Measurements from ENCODE around the gene MTMR3.

Gene MTMR3

GRCh38 chr22:30008401-30008800, 125.4 kb downstream of the MTMR3 start:
- Histone ChIP-seq H3K4me1 (ENCODE audit: insufficient read depth, low read length) (no peaks in the 10 kb centered on the region), H3K36me3 (ENCODE audit: insufficient read depth, low read length) (peaks cover 68% of the 10 kb centered on the region), H3K4me3 (ENCODE audit: low read depth in 1 of 2, low read length in 2 of 2) (no peak overlapping the region), H3K9ac (ENCODE audit: low read depth, low read length) (no peak overlapping the region), H4K20me1 (ENCODE audit: insufficient read depth, low read length) (no peaks in the 10 kb centered on the region), H3K4me2 (ENCODE audit: insufficient read depth, low read length) (no peak overlapping the region), H3K27me3 (ENCODE audit: insufficient read depth, low read length, poor library complexity) (no peaks in the 10 kb centered on the region), H3K79me2 (ENCODE audit: insufficient read depth, low read length) (no peaks in the 10 kb centered on the region), H3K27ac (ENCODE audit: low read length) (no peak overlapping the region), H2AFZ (ENCODE audit: low read depth, low read length) (no peak overlapping the region), H3K9me3 (ENCODE audit: insufficient read depth, low read length, severe bottlenecking) (no peaks in the 10 kb centered on the region)
- no peak for TF ChIP-seq EZH2 (IDR thresholded peaks at IDR 0.05; ENCODE audit: borderline replicate concordance, low read depth, low read length, severe bottlenecking)
- no peak for TF ChIP-seq CTCF (IDR thresholded peaks at IDR 0.05; ENCODE audit: borderline replicate concordance, extremely low read depth, low read length, poor library complexity, severe bottlenecking)
- no peak for DNase-seq
- ATAC-seq (ENCODE audit: insufficient read depth, low read depth), result peak; percentile 74

GRCh38 chr22:30009478-30009877, 126.5 kb downstream of the MTMR3 start:
- no peak overlapping the region for H3K9ac ChIP-seq (ENCODE audit: low read depth, low read length)
- H3K4me2 ChIP-seq (ENCODE audit: insufficient read depth, low read length), result no peak overlapping the region

DNA sequence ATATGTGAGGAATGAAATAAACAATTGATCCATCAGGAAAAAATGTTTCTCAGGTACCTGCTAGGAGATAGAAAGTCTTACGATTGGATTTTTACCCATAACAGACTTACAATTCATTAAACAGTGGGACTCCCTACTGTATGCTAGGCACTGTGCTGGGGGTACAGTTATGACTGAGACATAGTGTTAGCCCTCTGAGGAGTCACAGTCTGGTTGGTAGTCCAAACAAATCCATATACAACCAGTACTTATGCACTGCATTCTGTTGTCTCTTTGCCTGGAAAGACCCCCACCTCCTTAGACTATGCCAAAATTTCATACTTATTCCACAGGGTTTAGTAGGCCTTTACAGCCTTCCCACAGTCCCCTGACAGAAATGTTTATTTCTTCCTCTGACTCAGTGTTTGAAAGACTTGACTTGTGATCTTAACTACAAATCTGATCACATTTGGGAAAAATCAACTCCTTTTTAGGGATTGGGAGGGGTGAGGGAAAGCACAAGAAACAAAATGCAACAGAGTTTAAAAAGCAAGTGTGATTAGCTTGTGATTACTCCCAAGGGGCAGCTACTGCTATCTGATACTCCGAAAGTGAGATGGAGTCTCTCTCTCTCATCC, 127.9 kb downstream of the MTMR3 start:
- no peak for TF ChIP-seq EZH2 (IDR thresholded peaks at IDR 0.05; ENCODE audit: borderline replicate concordance, low read depth, low read length, severe bottlenecking)
- TF ChIP-seq CTCF (IDR thresholded peaks at IDR 0.05; ENCODE audit: borderline replicate concordance, extremely low read depth, low read length, poor library complexity, severe bottlenecking), result no peak
- Histone ChIP-seq H3K9me3 (ENCODE audit: insufficient read depth, low read length, severe bottlenecking) (no peaks in the 10 kb centered on the region), H3K4me1 (ENCODE audit: insufficient read depth, low read length) (no peaks in the 10 kb centered on the region), H4K20me1 (ENCODE audit: insufficient read depth, low read length) (no peaks in the 10 kb centered on the region), H2AFZ (ENCODE audit: low read depth, low read length) (no peak overlapping the region), H3K79me2 (ENCODE audit: insufficient read depth, low read length) (no peaks in the 10 kb centered on the region), H3K27ac (ENCODE audit: low read length) (no peak overlapping the region), H3K27me3 (ENCODE audit: insufficient read depth, low read length, poor library complexity) (no peaks in the 10 kb centered on the region), H3K9ac (ENCODE audit: low read depth, low read length) (no peak overlapping the region), H3K36me3 (ENCODE audit: insufficient read depth, low read length) (peaks cover 83% of the 10 kb centered on the region), H3K4me3 (ENCODE audit: low read depth in 1 of 2, low read length in 2 of 2) (no peak overlapping the region), H3K4me2 (ENCODE audit: insufficient read depth, low read length) (no peak overlapping the region)
- DNase-seq (no peak), ATAC-seq (ENCODE audit: insufficient read depth, low read depth) (no peak)

More at GRCh38 chr22:30009478-30009877, 126.5 kb downstream of the MTMR3 start:
- Histone ChIP-seq H3K4me1 (ENCODE audit: insufficient read depth, low read length) (no peaks in the 10 kb centered on the region), H2AFZ (ENCODE audit: low read depth, low read length) (no peak overlapping the region), H3K27ac (ENCODE audit: low read length) (no peak overlapping the region), H3K27me3 (ENCODE audit: insufficient read depth, low read length, poor library complexity) (no peaks in the 10 kb centered on the region), H3K79me2 (ENCODE audit: insufficient read depth, low read length) (no peaks in the 10 kb centered on the region), H3K36me3 (ENCODE audit: insufficient read depth, low read length) (peaks cover 72% of the 10 kb centered on the region), H3K9me3 (ENCODE audit: insufficient read depth, low read length, severe bottlenecking) (no peaks in the 10 kb centered on the region), H3K4me3 (ENCODE audit: low read depth in 1 of 2, low read length in 2 of 2) (no peak overlapping the region), H4K20me1 (ENCODE audit: insufficient read depth, low read length) (no peaks in the 10 kb centered on the region)
- TF ChIP-seq EZH2 (IDR thresholded peaks at IDR 0.05; ENCODE audit: borderline replicate concordance, low read depth, low read length, severe bottlenecking), result no peak
- no peak for TF ChIP-seq CTCF (IDR thresholded peaks at IDR 0.05; ENCODE audit: borderline replicate concordance, extremely low read depth, low read length, poor library complexity, severe bottlenecking)
- ATAC-seq (ENCODE audit: insufficient read depth, low read depth) (no peak), DNase-seq (no peak)
